GM12878 (cell line): Measurements from ENCODE around the gene JMJD6. TPM values are rescaled to one million over a fixed set of nuclear protein-coding genes. Genes with fewer than 3 reads are reported as not detected.

Source experiments
- ATAC-seq: fragments of 200-7000 bp; cut with Tn5 transposase; 3 replicates; pipeline ENCODE4 v1.9.1; 2020; ENCODE audit warnings: mild to moderate bottlenecking, moderate library complexity
- BruUV-seq: library from RNA; stranded (reverse); fragments of 400-500 nt; replicated peaks from 2 replicates; lab custom pipeline; 2021; lab: Mats Ljungman, UMichigan
- CTCF ChIA-PET: fragments of 300-600 bp; sonication (Branson Sonifier 250); formaldehyde crosslinking; extraction: SDS; loops from one replicate; lab custom pipeline; 2021; ENCODE audit warnings: inconsistent platforms; lab: Yijun Ruan, JAX
- POLR2A ChIA-PET: fragments of 350-600 bp; formaldehyde crosslinking; extraction: SDS; loops from one replicate; lab custom pipeline; 2021; ENCODE audit warnings: inconsistent platforms; lab: Charles Lee
- RAD21 ChIA-PET: fragments of 300-600 bp; sonication (Branson Sonifier 250); formaldehyde crosslinking; loops from one replicate; lab custom pipeline; 2023; ENCODE audit warnings: antibody characterized with exemption; ENCODE audit not compliant: unreplicated experiment; lab: Charles Lee
- SMC1A ChIA-PET: fragments of 300-600 bp; sonication (Branson Sonifier 250); formaldehyde crosslinking; loops from one replicate; lab custom pipeline; 2023; ENCODE audit not compliant: unreplicated experiment, uncharacterized antibody; lab: Charles Lee
- DNase-seq: peaks from one replicate; pipeline ENCODE4 v3.0.0-alpha.2; 2011; ENCODE audit warnings: low read depth, low spot score
- FAIRE-seq: peaks from 3 replicates; lab custom pipeline; 2011; peaks lifted over from hg19 to GRCh38; lab: Jason Lieb, UNC
- H2AFZ ChIP-seq: 2 replicates; pipeline ENCODE4 v1.6.0; 2011; ENCODE audit warnings: low read depth, low read length, control low read depth; ENCODE audit not compliant: control insufficient read depth
- H3K27ac ChIP-seq: 2 replicates; pipeline ENCODE4 v1.5.1; 2011; ENCODE audit warnings: control low read depth; ENCODE audit not compliant: control insufficient read depth, insufficient read depth
- H3K27me3 ChIP-seq, 2 experiments: replicated peaks in 1 of 2; 2 replicates each; pipeline versions ENCODE4 v1.6.0 to v1.6.1; 2011; ENCODE audit warnings: low read length in 1 of 2; ENCODE audit not compliant: control insufficient read depth in 2 of 2, insufficient read depth in 2 of 2
- H3K36me3 ChIP-seq, 2 experiments: 2 replicates each; pipeline ENCODE4 v1.5.1; 2011; ENCODE audit warnings: low read length in 1 of 2; ENCODE audit not compliant: control insufficient read depth in 2 of 2, insufficient read depth in 2 of 2
- H3K4me1 ChIP-seq: 2 replicates; pipeline ENCODE4 v1.6.1; 2011; ENCODE audit warnings: mild to moderate bottlenecking, low read length, moderate library complexity, mixed read lengths; ENCODE audit not compliant: control insufficient read depth, insufficient read depth
- H3K4me2 ChIP-seq: 2 replicates; pipeline ENCODE4 v1.6.0; 2011; ENCODE audit warnings: control low read depth; ENCODE audit not compliant: control insufficient read depth, insufficient read depth
- H3K4me3 ChIP-seq: fragments of 200-600 bp; sonication (generic); 2 replicates; pipeline ENCODE4 v1.5.1; 2016
- H3K79me2 ChIP-seq: 2 replicates; pipeline ENCODE4 v1.6.0; 2011; ENCODE audit warnings: low read length; ENCODE audit not compliant: control insufficient read depth, insufficient read depth
- H3K9ac ChIP-seq: 2 replicates; pipeline ENCODE4 v1.8.0; 2011; ENCODE audit warnings: low read length, control low read depth, mixed read lengths; ENCODE audit not compliant: control insufficient read depth, insufficient read depth
- H3K9me3 ChIP-seq: replicated peaks from 3 replicates; pipeline ENCODE4 v1.5.1; 2011; ENCODE audit warnings: mild to moderate bottlenecking, low read length; ENCODE audit not compliant: control insufficient read depth, insufficient read depth
- H4K20me1 ChIP-seq: 2 replicates; pipeline ENCODE4 v1.6.0; 2011; ENCODE audit not compliant: control insufficient read depth, insufficient read depth
- EED ChIP-seq: sonication (generic); IDR thresholded peaks from 2 replicates; pipeline ENCODE4 v1.6.1; 2016; ENCODE audit warnings: antibody characterized with exemption, low read depth
- HDAC2 ChIP-seq: fragments of 200-600 bp; sonication (generic); IDR thresholded peaks from 2 replicates; pipeline ENCODE4 v1.6.1; 2017
- KLF5 ChIP-seq: fragments of 450-650 bp; IDR thresholded peaks from 2 replicates; pipeline ENCODE4 v1.6.1; 2014; ENCODE audit warnings: mild to moderate bottlenecking; ENCODE audit not compliant: partially characterized antibody
- MYB ChIP-seq: fragments of 150-350 bp; IDR thresholded peaks from 2 replicates; pipeline ENCODE4 v1.6.1; 2014; ENCODE audit warnings: mild to moderate bottlenecking, low read depth, low read length, borderline replicate concordance
- NFYB ChIP-seq: IDR thresholded peaks from 2 replicates; pipeline ENCODE4 v1.6.1; 2011; ENCODE audit warnings: low read depth, mild to moderate bottlenecking, low read length, improper control_type of control experiment, moderate library complexity; ENCODE audit not compliant: insufficient read depth
- NR2C1 ChIP-seq: fragments of 450-650 bp; IDR thresholded peaks from 2 replicates; pipeline ENCODE4 v1.6.1; 2017; ENCODE audit warnings: antibody characterized with exemption, mild to moderate bottlenecking, moderate library complexity
- RAD51 ChIP-seq: fragments of 450-650 bp; IDR thresholded peaks from 2 replicates; pipeline ENCODE4 v1.6.1; 2016; ENCODE audit warnings: moderate library complexity, mild to moderate bottlenecking, inconsistent platforms
- RCOR1 ChIP-seq: conservative IDR thresholded peaks from 2 replicates; pipeline ENCODE4 v1.6.1; 2012; ENCODE audit warnings: low read depth, low read length, improper control_type of control experiment
- SIN3A ChIP-seq: IDR thresholded peaks from 2 replicates; pipeline ENCODE4 v1.6.1; 2012; ENCODE audit warnings: low read depth, low read length, improper control_type of control experiment
- SRF ChIP-seq, 2 experiments: IDR thresholded peaks; 2 replicates each; pipeline ENCODE4 v1.6.1; 2011; ENCODE audit warnings: low read depth in 2 of 2, low read length in 2 of 2, mild to moderate bottlenecking in 1 of 2, moderate library complexity in 1 of 2
- ZSCAN29 ChIP-seq: fragments of 450-650 bp; IDR thresholded peaks from 2 replicates; pipeline ENCODE4 v1.6.1; 2017; ENCODE audit warnings: mild to moderate bottlenecking, moderate library complexity
- WGBS: methylation state at CpG from one replicate; pipeline ENCODE4 v1.1.6; 2016; ENCODE audit warnings: low lambda C conversion rate; ENCODE audit not compliant: insufficient replicate concordance, insufficient coverage; ENCODE audit errors: missing lambda C conversion rate; 5-methylcytosine and 5-hydroxymethylcytosine counted together
- in situ Hi-C: fragments of 300-500 bp; cut with MboI; formaldehyde crosslinking; loops from 9 replicates; pipeline ENCODE4 v1.14.3; 2018; ENCODE audit warnings: mixed read lengths
- intact Hi-C: fragments of 100-400 bp; cut with micrococcal nuclease; formaldehyde crosslinking; loops from one replicate; pipeline ENCODE4 v1.14.2; 2022; ENCODE audit not compliant: unreplicated experiment
- polyA plus RNA-seq, 11 experiments: library from polyadenylated mRNA; depleted of rRNA in 4 of 11; unstranded in 6 of 11; stranded (reverse) in 5 of 11; fragments of >200 nt; fragmentation: Nextera tagmentation in 4 of 11; fragmentation: Illumina TruSeq in 1 of 11; extraction: Ambion mirVana in 4 of 11; extraction: Trizol in 1 of 11; gene quantifications; 1 replicate in 1 of 11; 2 replicates in 10 of 11; pipeline versions ENCODE4 v1.2.1 to v1.2.3, GENCODE V29; 2011 to 2016; ENCODE audit warnings: inconsistent platforms in 2 of 11, missing spikeins in 2 of 11, low read depth in 1 of 11
- total RNA-seq, 4 experiments: library from RNA; depleted of rRNA in 3 of 4; stranded (reverse); fragments of >200 nt in 3 of 4; fragmentation: Illumina TruSeq in 1 of 4; extraction: Trizol in 1 of 4; gene quantifications; 2 replicates each; pipeline versions ENCODE4 v1.2.1 to v1.2.3, GENCODE V29; 2013 to 2021
- TF ChIP-seq, protein P1 (sequence below): IDR thresholded peaks from 2 replicates; pipeline ENCODE4 v1.6.1; 2011; ENCODE audit warnings: borderline replicate concordance, low read depth, mild to moderate bottlenecking, moderate library complexity, low read length; ENCODE audit not compliant: insufficient read depth, poor library complexity, severe bottlenecking

The JMJD6 gene
- total and polyA plus RNA-seq, 10 of the 15 experiments (the other 5 are each of a cell fraction or from before 2014, with no cell fraction given): 1.2 to 36.0 (median 22.2) TPM

DNA sequence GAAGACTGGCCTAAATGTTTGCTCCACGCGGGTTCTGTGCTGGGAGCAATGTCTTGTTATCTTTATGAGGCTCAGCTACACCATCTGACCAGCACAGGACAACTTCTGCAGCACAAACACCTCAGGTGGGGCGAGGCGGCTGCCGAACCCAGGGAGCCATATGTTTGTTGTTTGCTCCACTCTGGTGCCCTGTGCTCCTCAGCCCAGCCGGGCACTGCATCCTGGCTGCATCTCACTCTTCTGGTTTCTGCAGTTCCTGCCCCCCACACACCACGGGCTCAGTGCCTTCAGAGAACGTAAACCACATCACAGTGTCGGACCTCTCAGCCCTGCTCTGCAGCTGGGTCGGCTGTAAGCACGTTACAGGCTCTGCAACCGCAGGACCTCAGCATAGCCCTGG lies 48.1 kb downstream of the JMJD6 start (continued):
- TF ChIP-seq SRF (IDR thresholded peaks at IDR 0.05; ENCODE audit: low read depth in 2 of 2, low read length in 2 of 2): no peak

DNA sequence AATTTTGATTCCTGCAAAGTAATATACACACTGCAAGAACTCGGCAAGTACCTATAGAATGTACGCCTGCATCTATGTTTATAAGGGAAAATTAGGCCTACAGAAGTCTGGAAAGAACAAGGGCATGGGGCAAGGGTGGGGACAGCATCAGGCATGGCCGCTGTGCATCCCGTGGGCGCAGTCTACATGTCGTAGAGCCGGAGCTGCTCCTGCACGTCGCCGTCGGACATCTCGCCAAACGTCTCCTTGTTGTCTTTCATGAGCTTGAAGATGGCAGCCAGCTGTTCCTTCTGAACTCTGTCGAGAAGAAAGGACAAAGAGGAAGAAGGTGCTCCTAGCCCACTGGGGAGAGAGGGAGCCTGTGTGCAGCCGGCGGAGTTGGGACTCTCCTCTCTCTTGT lies 49.0 kb downstream of the JMJD6 start:
- RAD21 ChIA-PET: no interaction called here

More for the DNA sequence above, 49.0 kb downstream of the JMJD6 start:
- TF ChIP-seq NFYB: no peak
- no peak for TF ChIP-seq ZSCAN29
- TF ChIP-seq, protein P1, sequence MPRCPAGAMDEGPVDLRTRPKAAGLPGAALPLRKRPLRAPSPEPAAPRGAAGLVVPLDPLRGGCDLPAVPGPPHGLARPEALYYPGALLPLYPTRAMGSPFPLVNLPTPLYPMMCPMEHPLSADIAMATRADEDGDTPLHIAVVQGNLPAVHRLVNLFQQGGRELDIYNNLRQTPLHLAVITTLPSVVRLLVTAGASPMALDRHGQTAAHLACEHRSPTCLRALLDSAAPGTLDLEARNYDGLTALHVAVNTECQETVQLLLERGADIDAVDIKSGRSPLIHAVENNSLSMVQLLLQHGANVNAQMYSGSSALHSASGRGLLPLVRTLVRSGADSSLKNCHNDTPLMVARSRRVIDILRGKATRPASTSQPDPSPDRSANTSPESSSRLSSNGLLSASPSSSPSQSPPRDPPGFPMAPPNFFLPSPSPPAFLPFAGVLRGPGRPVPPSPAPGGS: no peak
- TF ChIP-seq HDAC2: no peak
- TF ChIP-seq RAD51: no peak
- no peak for TF ChIP-seq MYB
- TF ChIP-seq KLF5: no peak
- TF ChIP-seq NR2C1: no peak
- TF ChIP-seq SIN3A: no peak
- TF ChIP-seq EED: no peak
- TF ChIP-seq RCOR1: no peak
- TF ChIP-seq, all 136 proteins: peak for 0
- no peak overlapping the region for H2AFZ ChIP-seq
- no peaks in the 10 kb centered on the region for H4K20me1 ChIP-seq
- ChIA-PET CTCF (interaction anchor here (1.0 to 1.6 kb wide), 2 partner anchors 121 to 149 kb away, joined by 3 to 7 read pairs; no protein-coding TSS in a partner anchor), SMC1A (no interaction called here), POLR2A (no interaction called here)
- no peak for DNase-seq
- H3K4me2 ChIP-seq: no peak overlapping the region
- no peaks in the 10 kb centered on the region for H3K36me3 ChIP-seq
- no peaks in the 10 kb centered on the region for H3K9me3 ChIP-seq
- H3K4me1 ChIP-seq: no peaks in the 10 kb centered on the region
- no peak for FAIRE-seq
- no peak for ATAC-seq
- no peak overlapping the region for H3K27ac ChIP-seq
- intact Hi-C loops (no loop called here), in situ Hi-C loops (no loop called here)
- H3K4me3 ChIP-seq: no peak overlapping the region
- H3K79me2 ChIP-seq: no peaks in the 10 kb centered on the region
- BruUV-seq: no TSS peak
- H3K27me3 ChIP-seq: peaks cover 0 to 5% of the 10 kb centered on the region in 2 experiments; a peak in 2 of 4 replicates
- no peak overlapping the region for H3K9ac ChIP-seq
- WGBS: 81% methylated on average over 16 of the region's 16 CpGs
